GM04504 (cell line): ENCODE results near the gene TEAD1.

Experiments
- DNase-seq: peaks from one replicate; pipeline ENCODE4 v3.0.0-alpha.2; 2012; ENCODE audit warnings: low read depth

TEAD1 gene

GRCh38 chr11:12673924-12674570 lies at the start of gene TEAD1:
TEAD1 (plus strand) TSS chr11:12674421.
- DNase-seq: peak; percentile 92

GRCh38 chr11:12624595-12624994 lies 49.6 kb upstream of the TEAD1 start:
- no peak for DNase-seq

GRCh38 chr11:12625438-12626071 lies 48.7 kb upstream of the TEAD1 start:
- no peak for DNase-seq

- DNase-seq: no peak
Observed at GRCh38 chr11:12626616-12627015, 47.6 kb upstream of the TEAD1 start.

GRCh38 chr11:12628314-12628713 lies 45.9 kb upstream of the TEAD1 start:
- no peak for DNase-seq

GRCh38 chr11:12629601-12630313 lies 44.5 kb upstream of the TEAD1 start:
- DNase-seq: no peak

- DNase-seq: no peak
Observed at GRCh38 chr11:12631651-12632050, 42.6 kb upstream of the TEAD1 start.

- no peak for DNase-seq
Observed at GRCh38 chr11:12634329-12634728, 39.9 kb upstream of the TEAD1 start.

- DNase-seq: no peak
Observed at GRCh38 chr11:12636871-12637410, 37.3 kb upstream of the TEAD1 start.

- DNase-seq: no peak
Observed at GRCh38 chr11:12639388-12639787, 34.8 kb upstream of the TEAD1 start.

- DNase-seq: no peak
Observed at GRCh38 chr11:12640355-12640754, 33.9 kb upstream of the TEAD1 start.

- no peak for DNase-seq
Observed at GRCh38 chr11:12640926-12641849, 33.0 kb upstream of the TEAD1 start.

GRCh38 chr11:12642040-12642439 lies 32.2 kb upstream of the TEAD1 start:
- no peak for DNase-seq

GRCh38 chr11:12642806-12643428 lies 31.3 kb upstream of the TEAD1 start:
- DNase-seq: no peak

- DNase-seq: no peak
Observed at GRCh38 chr11:12646478-12646877, 27.7 kb upstream of the TEAD1 start.

GRCh38 chr11:12653729-12654128 lies 20.5 kb upstream of the TEAD1 start:
- DNase-seq: no peak

- no peak for DNase-seq
Observed at GRCh38 chr11:12655842-12656241, 18.4 kb upstream of the TEAD1 start.

GRCh38 chr11:12657336-12657735 lies 16.9 kb upstream of the TEAD1 start:
- no peak for DNase-seq

GRCh38 chr11:12657981-12658380 lies 16.2 kb upstream of the TEAD1 start:
- no peak for DNase-seq

- DNase-seq: no peak
Observed at GRCh38 chr11:12662101-12662689, 12.0 kb upstream of the TEAD1 start.

- DNase-seq: no peak
Observed at GRCh38 chr11:12664385-12664784, 9.8 kb upstream of the TEAD1 start.
